MCF 10A (cell line): ENCODE measurements around the gene MAML2. TPM values are rescaled to one million over a fixed set of nuclear protein-coding genes. Genes with fewer than 3 reads are reported as not detected.
A peak's percentile ranks its signal among the peaks of the same experiment; 100 is the strongest.

Experiments used
- BruUV-seq: library from RNA; stranded (reverse); fragments of 400-500 nt; replicated peaks from 2 replicates; lab custom pipeline; 2021; lab: Mats Ljungman, UMichigan
- CTCF ChIA-PET: fragments of 300-600 bp; sonication (Branson Sonifier 250); formaldehyde crosslinking; extraction: SDS; loops from one replicate; lab custom pipeline; 2021; ENCODE audit warnings: antibody characterized with exemption, inconsistent platforms; lab: Yijun Ruan, JAX
- POLR2A ChIA-PET: fragments of 300-600, 350-650 bp; sonication (Branson Sonifier 250); formaldehyde crosslinking; extraction: SDS; loops from one replicate; lab custom pipeline; 2020; ENCODE audit warnings: antibody characterized with exemption, inconsistent platforms; lab: Yijun Ruan, JAX
- DNase-seq: peaks from one replicate; pipeline ENCODE4 v3.0.0-alpha.2; 2018; ENCODE audit not compliant: unreplicated experiment
- H3K27ac Mint-ChIP-seq: one replicate; pipeline ENCODE4 v1.8.0; 2022; ENCODE audit warnings: mild to moderate bottlenecking, low read depth, mixed read lengths; ENCODE audit not compliant: unreplicated experiment
- H3K27me3 Mint-ChIP-seq: one replicate; pipeline ENCODE4 v1.8.0; 2022; ENCODE audit warnings: mixed read lengths; ENCODE audit not compliant: insufficient read depth, unreplicated experiment
- H3K36me3 Mint-ChIP-seq: one replicate; pipeline ENCODE4 v1.8.0; 2022; ENCODE audit warnings: mild to moderate bottlenecking, moderate library complexity, mixed read lengths; ENCODE audit not compliant: insufficient read depth, unreplicated experiment
- H3K4me1 Mint-ChIP-seq: one replicate; pipeline ENCODE4 v1.8.0; 2022; ENCODE audit warnings: mixed read lengths; ENCODE audit not compliant: insufficient read depth, unreplicated experiment
- H3K4me3 Mint-ChIP-seq: one replicate; pipeline ENCODE4 v1.8.0; 2022; ENCODE audit warnings: mild to moderate bottlenecking, moderate library complexity, mixed read lengths; ENCODE audit not compliant: unreplicated experiment
- H3K9me3 Mint-ChIP-seq: one replicate; pipeline ENCODE4 v1.8.0; 2022; ENCODE audit warnings: mixed read lengths; ENCODE audit not compliant: unreplicated experiment
- CTCF ChIP-seq: fragments of 200-600 bp; IDR thresholded peaks from one replicate; pipeline ENCODE4 v1.8.0; 2022; ENCODE audit warnings: antibody characterized with exemption, mild to moderate bottlenecking; ENCODE audit not compliant: unreplicated experiment
- intact Hi-C: fragments of 100-400 bp; cut with micrococcal nuclease; formaldehyde crosslinking; loops from 2 replicates; pipeline ENCODE4 v1.14.1; 2022
- total RNA-seq: library from RNA; stranded (reverse); gene quantifications from 2 replicates; pipeline ENCODE4 v1.2.3, GENCODE V29; 2022

MAML2 gene
- total RNA-seq, 1 experiment from 2014 or later: 8.6 TPM

- BruUV-seq: no TSS peak
- no peaks in the 10 kb centered on the region for H3K27me3 Mint-ChIP-seq
- H3K9me3 Mint-ChIP-seq: no peaks in the 10 kb centered on the region
- no peak overlapping the region for H3K4me3 Mint-ChIP-seq
- intact Hi-C loops: no loop called here
- H3K36me3 Mint-ChIP-seq: no peaks in the 10 kb centered on the region
- peaks cover 35% of the 10 kb centered on the region for H3K4me1 Mint-ChIP-seq
- no peak for TF ChIP-seq CTCF
- peak; percentile 57 for DNase-seq
- ChIA-PET CTCF (interaction anchor here (0.6 to 3.8 kb wide), 6 partner anchors 14 to 198 kb away, joined by 3 to 28 read pairs (median 7); partner anchors contain the start of gene MAML2), POLR2A (interaction anchor here (0.5 to 4.4 kb wide), 15 partner anchors 13 to 223 kb away, joined by 3 to 32 read pairs (median 4); partner anchors contain the start of gene MAML2)
- peak overlapping the region; percentile 25 for H3K27ac Mint-ChIP-seq
Measured at GRCh38 chr11:96278039-96278897, 64.7 kb downstream of the MAML2 start.

DNA sequence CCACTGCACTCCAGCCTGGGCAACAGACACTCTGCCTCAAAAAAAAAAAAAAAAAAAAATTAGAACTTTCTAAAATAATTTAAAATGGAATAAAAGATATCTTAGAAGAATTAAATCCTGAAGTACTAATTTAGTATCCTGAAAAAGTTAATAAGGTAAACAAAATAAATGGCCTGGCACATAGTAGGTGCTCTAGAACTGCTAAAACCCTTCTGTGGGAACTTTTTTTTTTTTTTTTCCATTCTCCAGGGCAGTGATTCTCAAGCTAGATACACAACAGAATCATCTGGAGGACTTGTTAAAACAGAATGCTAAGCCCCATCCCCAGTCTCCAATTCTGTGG, 65.3 kb downstream of the MAML2 start:
- no peaks in the 10 kb centered on the region for H3K9me3 Mint-ChIP-seq
- peaks cover under 1% of the 10 kb centered on the region for H3K36me3 Mint-ChIP-seq
- no TSS peak for BruUV-seq
- ChIA-PET POLR2A (interaction anchor here (0.8 to 4.4 kb wide), 5 partner anchors 13 to 33 kb away, joined by 3 to 32 read pairs (median 3); no protein-coding TSS in a partner anchor), CTCF (interaction anchor here (2.4 kb wide), 1 partner anchor 14 kb away, joined by 9 read pairs; no protein-coding TSS in a partner anchor)
- no peak for TF ChIP-seq CTCF
- peaks cover 34% of the 10 kb centered on the region for H3K4me1 Mint-ChIP-seq
- intact Hi-C loops: no loop called here
- DNase-seq: no peak
- no peak overlapping the region for H3K27ac Mint-ChIP-seq
- no peak overlapping the region for H3K4me3 Mint-ChIP-seq
- no peaks in the 10 kb centered on the region for H3K27me3 Mint-ChIP-seq

GRCh38 chr11:96276836-96277235, 66.2 kb downstream of the MAML2 start:
- Mint-ChIP-seq H3K36me3 (peaks cover 5% of the 10 kb centered on the region), H3K27me3 (no peaks in the 10 kb centered on the region), H3K9me3 (peaks cover 4% of the 10 kb centered on the region), H3K27ac (no peak overlapping the region), H3K4me1 (peaks cover 35% of the 10 kb centered on the region), H3K4me3 (no peak overlapping the region)
- DNase-seq: no peak
- no TSS peak for BruUV-seq
- intact Hi-C loops: no loop called here
- no peak for TF ChIP-seq CTCF
- POLR2A ChIA-PET: interaction anchor here (0.6 to 4.4 kb wide), 6 partner anchors 12 to 1457 kb away, joined by 3 to 32 read pairs (median 8); no protein-coding TSS in a partner anchor
- CTCF ChIA-PET: interaction anchor here (0.6 to 2.4 kb wide), 6 partner anchors 13 to 1650 kb away, joined by 3 to 10 read pairs (median 5); partner anchors contain the start of gene MAML2
